H1 (cell line): ENCODE results near the gene RBM26. TPM values are rescaled to one million over a fixed set of nuclear protein-coding genes. Genes with fewer than 3 reads are reported as not detected.

Experiments used
- CTCF ChIA-PET: fragments of 300-600 bp; sonication (Branson Sonifier 250); formaldehyde crosslinking; loops from one replicate; lab custom pipeline; 2021; ENCODE audit not compliant: partially characterized antibody; lab: Charles Lee
- POLR2A ChIA-PET: fragments of 300-600 bp; sonication (Branson Sonifier 250); formaldehyde crosslinking; loops from one replicate; lab custom pipeline; 2021; ENCODE audit warnings: inconsistent platforms; ENCODE audit not compliant: partially characterized antibody; lab: Charles Lee
- DNase-seq, 2 experiments: peaks; one replicate each; pipeline versions ENCODE4 v3.0.0 to v3.0.0-alpha.2; 2010 to 2022; ENCODE audit warnings: low spot score in 2 of 2, low read depth in 1 of 2, mixed read lengths in 1 of 2
- FAIRE-seq: peaks from 2 replicates; lab custom pipeline; 2011; peaks lifted over from hg19 to GRCh38; lab: Jason Lieb, UNC
- H2AFZ ChIP-seq: 2 replicates; pipeline ENCODE4 v1.8.1; 2012; ENCODE audit warnings: low read length, inconsistent platforms
- H2AK5ac ChIP-seq: 2 replicates; pipeline ENCODE4 v1.6.1; 2013; ENCODE audit warnings: low read depth, low read length
- H2BK120ac ChIP-seq: replicated peaks from 2 replicates; pipeline ENCODE3; 2013; ENCODE audit warnings: low read depth, low read length, inconsistent platforms
- H2BK12ac ChIP-seq: 2 replicates; pipeline ENCODE4 v1.6.1; 2013; ENCODE audit warnings: low read depth, low read length
- H2BK15ac ChIP-seq: 2 replicates; pipeline ENCODE4 v1.6.1; 2013; ENCODE audit warnings: low read length
- H2BK20ac ChIP-seq: 2 replicates; pipeline ENCODE4 v1.6.1; 2013; ENCODE audit warnings: low read length
- H2BK5ac ChIP-seq: 2 replicates; pipeline ENCODE4 v1.6.1; 2013; ENCODE audit warnings: low read depth, low read length
- H3K14ac ChIP-seq: 2 replicates; pipeline ENCODE4 v1.6.1; 2013; ENCODE audit warnings: inconsistent platforms; ENCODE audit not compliant: insufficient read length
- H3K18ac ChIP-seq: 2 replicates; pipeline ENCODE4 v1.6.1; 2013; ENCODE audit warnings: low read length; ENCODE audit errors: extremely low read depth
- H3K23ac ChIP-seq: 2 replicates; pipeline ENCODE4 v1.6.1; 2013; ENCODE audit warnings: inconsistent platforms; ENCODE audit not compliant: insufficient read length
- H3K23me2 ChIP-seq: 2 replicates; pipeline ENCODE4 v1.6.1; 2013; ENCODE audit warnings: low read depth, low read length
- H3K27ac ChIP-seq: 2 replicates; pipeline ENCODE4 v1.6.1; 2011; ENCODE audit warnings: low read depth, low read length, inconsistent platforms
- H3K27me3 ChIP-seq, 4 experiments: replicated peaks in 1 of 4; 1 replicate in 1 of 4; 2 replicates in 3 of 4; pipeline versions ENCODE4 v1.6.1 to v1.8.1; 2011 to 2013; ENCODE audit warnings: low read length in 3 of 4, mild to moderate bottlenecking in 3 of 4, inconsistent platforms in 2 of 4, mixed read lengths in 2 of 4, moderate library complexity in 1 of 4; ENCODE audit not compliant: control insufficient read depth in 3 of 4, insufficient read depth in 3 of 4; ENCODE audit errors: extremely low read depth in 1 of 4
- H3K36me3 ChIP-seq, 4 experiments: 2 replicates each; pipeline versions ENCODE4 v1.6.1 to v1.8.1; 2011 to 2013; ENCODE audit warnings: mild to moderate bottlenecking in 4 of 4, low read length in 3 of 4, moderate library complexity in 2 of 4, control low read depth in 1 of 4, inconsistent platforms in 1 of 4; ENCODE audit not compliant: insufficient read depth in 4 of 4, control insufficient read depth in 2 of 4
- H3K4ac ChIP-seq: replicated peaks from 2 replicates; pipeline ENCODE3; 2013; ENCODE audit warnings: low read length, low read depth, mixed read lengths, inconsistent platforms; ENCODE audit not compliant: insufficient read length
- H3K4me1 ChIP-seq, 4 experiments: replicated peaks in 1 of 4; 1 replicate in 1 of 4; 2 replicates in 3 of 4; pipeline versions ENCODE4 v1.6.1 to v1.8.1; 2011 to 2013; ENCODE audit warnings: low read length in 3 of 4, inconsistent platforms in 2 of 4, mixed read lengths in 1 of 4; ENCODE audit not compliant: insufficient read depth in 4 of 4, control insufficient read depth in 3 of 4
- H3K4me2 ChIP-seq, 2 experiments: 2 replicates each; pipeline versions ENCODE4 v1.6.1 to v1.8.1; 2011 to 2013; ENCODE audit warnings: low read depth in 2 of 2, low read length in 2 of 2, control low read depth in 1 of 2, inconsistent platforms in 1 of 2, mild to moderate bottlenecking in 1 of 2; ENCODE audit not compliant: insufficient read depth in 1 of 2
- H3K4me3 ChIP-seq, 4 experiments: fragments of 200-600, 300-600 bp in 1 of 4; sonication (generic), shearing (Covaris generic), sonication (Bioruptor Twin) in 1 of 4; 2 replicates each; pipeline versions ENCODE4 v1.5.1 to v1.8.1; 2011 to 2016; ENCODE audit warnings: low read length in 4 of 4, low read depth in 3 of 4, control low read depth in 2 of 4, inconsistent platforms in 2 of 4, mild to moderate bottlenecking in 2 of 4, mixed read lengths in 1 of 4, moderate library complexity in 1 of 4; ENCODE audit not compliant: insufficient read depth in 2 of 4; ENCODE audit errors: extremely low read depth in 1 of 4
- H3K56ac ChIP-seq: replicated peaks from 2 replicates; pipeline ENCODE3; 2013; ENCODE audit warnings: low read depth, mild to moderate bottlenecking, mixed read lengths, low read length, inconsistent platforms; ENCODE audit not compliant: insufficient read length
- H3K79me1 ChIP-seq: 2 replicates; pipeline ENCODE4 v1.6.1; 2013; ENCODE audit warnings: low read depth, low read length, control low read depth
- H3K79me2 ChIP-seq, 2 experiments: 2 replicates each; pipeline versions ENCODE4 v1.6.1 to v1.8.1; 2012 to 2013; ENCODE audit warnings: low read length in 2 of 2, mild to moderate bottlenecking in 2 of 2, inconsistent platforms in 1 of 2; ENCODE audit not compliant: insufficient read depth in 2 of 2, control insufficient read depth in 1 of 2
- H3K9ac ChIP-seq, 4 experiments: replicated peaks in 1 of 4; 1 replicate in 1 of 4; 2 replicates in 3 of 4; pipeline versions ENCODE4 v1.6.1 to v1.8.1; 2011 to 2013; ENCODE audit warnings: low read depth in 3 of 4, low read length in 3 of 4, control low read depth in 2 of 4, mild to moderate bottlenecking in 2 of 4, moderate library complexity in 2 of 4, inconsistent platforms in 1 of 4; ENCODE audit errors: extremely low read depth in 1 of 4
- H3K9me3 ChIP-seq, 2 experiments: 2 replicates each; pipeline versions ENCODE4 v1.6.1 to v1.8.1; 2012 to 2013; ENCODE audit warnings: mild to moderate bottlenecking in 2 of 2, moderate library complexity in 2 of 2, control low read depth in 1 of 2, inconsistent platforms in 1 of 2, low read depth in 1 of 2, low read length in 1 of 2, mixed read lengths in 1 of 2; ENCODE audit not compliant: insufficient read depth in 2 of 2
- H4K20me1 ChIP-seq, 2 experiments: replicated peaks in 1 of 2; 2 replicates each; pipeline versions ENCODE3 to v1.8.1; 2011 to 2013; ENCODE audit warnings: inconsistent platforms in 2 of 2, low read length in 2 of 2, mild to moderate bottlenecking in 1 of 2; ENCODE audit not compliant: insufficient read depth in 2 of 2, control insufficient read depth in 1 of 2
- H4K5ac ChIP-seq: 2 replicates; pipeline ENCODE4 v1.6.1; 2013; ENCODE audit warnings: low read length, low read depth, mixed read lengths, inconsistent platforms; ENCODE audit not compliant: insufficient read length
- H4K8ac ChIP-seq: 2 replicates; pipeline ENCODE4 v1.8.0; 2013; ENCODE audit warnings: mild to moderate bottlenecking, moderate library complexity, low read length, inconsistent platforms; ENCODE audit not compliant: insufficient read depth; ENCODE audit errors: extremely low read depth
- H4K91ac ChIP-seq: replicated peaks from 2 replicates; pipeline ENCODE3; 2013; ENCODE audit warnings: low read length, mixed read lengths, inconsistent platforms; ENCODE audit not compliant: insufficient read length
- EP300 ChIP-seq, 2 experiments: IDR thresholded peaks; 1 replicate in 1 of 2; 2 replicates in 1 of 2; pipeline ENCODE4 v1.6.1; 2011 to 2012; ENCODE audit warnings: low read depth in 2 of 2, low read length in 2 of 2, mild to moderate bottlenecking in 2 of 2, borderline replicate concordance in 1 of 2, inconsistent platforms in 1 of 2, moderate library complexity in 1 of 2
- RAD21 ChIP-seq, 2 experiments: IDR thresholded peaks in 1 of 2; conservative IDR thresholded peaks in 1 of 2; 2 replicates each; pipeline ENCODE4 v1.6.1; 2011; ENCODE audit warnings: low read depth in 2 of 2, low read length in 2 of 2, improper control_type of control experiment in 1 of 2, inconsistent platforms in 1 of 2, mild to moderate bottlenecking in 1 of 2, moderate library complexity in 1 of 2
- TAF7 ChIP-seq: optimal IDR thresholded peaks from 2 replicates; pipeline ENCODE3; 2011; ENCODE audit warnings: low read depth, mild to moderate bottlenecking, inconsistent platforms, low read length, moderate library complexity, borderline replicate concordance
- TEAD4 ChIP-seq: IDR thresholded peaks from 2 replicates; pipeline ENCODE4 v1.6.1; 2012; ENCODE audit warnings: low read depth, low read length, inconsistent platforms, mixed read lengths
- WGBS, 2 experiments: shearing (Covaris generic) in 1 of 2; methylation state at CpG; one replicate each; pipeline versions ENCODE4 v1.1.6 to v1.1.7; 2013 to 2015; ENCODE audit warnings: low lambda C conversion rate in 2 of 2, mixed read lengths in 2 of 2, inconsistent platforms in 1 of 2, low coverage in 1 of 2, missing lambda C conversion rate in 1 of 2; ENCODE audit not compliant: insufficient replicate concordance in 2 of 2, insufficient coverage in 1 of 2, insufficient read length in 1 of 2; ENCODE audit errors: extremely low coverage in 1 of 2, missing lambda C conversion rate in 1 of 2; 5-methylcytosine and 5-hydroxymethylcytosine counted together
- polyA plus RNA-seq, 7 experiments: library from polyadenylated mRNA; depleted of rRNA in 3 of 7; stranded (reverse) in 5 of 7; unstranded in 2 of 7; fragments of >200 nt in 5 of 7; fragments of 200-250 nt in 2 of 7; gene quantifications; 1 replicate in 5 of 7; 2 replicates in 1 of 7; 4 replicates in 1 of 7; pipeline versions ENCODE4 v1.2.1 to v1.2.3, GENCODE V29; 2011 to 2013; ENCODE audit warnings: missing spikeins in 2 of 7, mixed read lengths in 2 of 7
- total RNA-seq: library from RNA; stranded (reverse); fragmentation: NEBNext Ultra II Directional; extraction: Animal tissue kit (Norgen Biotek cat#: 25700); gene quantifications from 2 replicates; pipeline ENCODE4 v1.2.1, GENCODE V29; 2021
- TF ChIP-seq, protein P1 (sequence below), 3 experiments: IDR thresholded peaks; 1 replicate in 2 of 3; 2 replicates in 1 of 3; pipeline versions ENCODE4 v1.5.1 to v1.6.1; 2011; ENCODE audit warnings: low read length in 3 of 3, mild to moderate bottlenecking in 3 of 3, inconsistent platforms in 2 of 3, low read depth in 1 of 3, moderate library complexity in 1 of 3; ENCODE audit not compliant: insufficient read depth in 1 of 3; ENCODE audit errors: control extremely low read depth in 1 of 3

Gene RBM26
- total and polyA plus RNA-seq, 2 of the 8 experiments (the other 6 are each of a cell fraction or from before 2014, with no cell fraction given), result 20.3 to 65.5 TPM

DNA sequence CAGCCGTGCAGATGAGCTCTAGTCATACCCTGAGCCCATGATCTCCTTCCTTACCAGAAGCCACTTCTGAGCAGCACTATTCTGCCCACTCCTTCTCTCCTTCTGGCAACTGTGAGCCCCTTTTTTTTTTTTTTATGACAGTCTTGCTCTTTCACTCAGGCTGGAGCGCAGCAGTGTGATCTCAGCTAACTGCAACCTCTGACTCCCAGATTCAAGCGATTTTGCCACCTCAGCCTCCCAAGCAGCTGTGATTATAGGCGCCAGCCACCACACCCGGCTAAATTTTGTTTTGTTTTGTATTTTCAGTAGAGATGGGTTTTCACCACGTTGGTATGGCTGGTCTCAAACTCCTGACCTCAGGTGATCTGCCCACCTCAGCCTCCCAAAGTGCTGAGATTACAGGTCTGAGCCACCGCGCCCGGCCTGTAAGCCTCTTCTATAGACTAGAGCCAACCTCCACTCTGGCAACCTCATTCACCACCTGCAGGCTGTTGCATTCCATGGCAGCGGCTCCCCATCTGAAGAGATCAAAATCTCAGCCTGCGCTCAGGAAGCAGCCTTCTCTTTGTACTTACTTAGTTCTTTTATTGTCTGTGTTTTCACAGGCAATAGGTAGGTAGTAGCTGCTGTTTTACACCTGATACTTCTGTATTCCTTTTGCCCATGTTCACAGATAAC is 40.1 kb upstream of the RBM26 start:
- Histone ChIP-seq H4K5ac (no peak overlapping the region), H3K27me3 (peaks cover 0 to 1% (median 0%) of the 10 kb centered on the region in 4 experiments; a peak in 1 of 7 replicates), H3K36me3 (no peaks in the 10 kb centered on the region), H2AFZ (no peak overlapping the region), H2AK5ac (no peak overlapping the region), H3K79me1 (no peaks in the 10 kb centered on the region), H3K27ac (no peak overlapping the region), H3K56ac (no peak overlapping the region), H3K4me2 (no peak overlapping the region), H3K4me1 (no peaks in the 10 kb centered on the region; a peak in 1 of 7 replicates), H3K14ac (no peak overlapping the region), H3K9me3 (no peaks in the 10 kb centered on the region), H3K23ac (no peak overlapping the region), H2BK15ac (no peak overlapping the region), H3K18ac (no peak overlapping the region), H2BK20ac (no peak overlapping the region), H3K4ac (no peak overlapping the region), H3K4me3 (no peak overlapping the region), H2BK5ac (no peak overlapping the region), H2BK120ac (no peak overlapping the region), H3K23me2 (no peaks in the 10 kb centered on the region), H4K8ac (no peak overlapping the region), H3K79me2 (no peaks in the 10 kb centered on the region), H2BK12ac (no peak overlapping the region), H4K91ac (no peak overlapping the region), H3K9ac (no peak overlapping the region), H4K20me1 (no peaks in the 10 kb centered on the region)
- 82% methylated on average over 11 of the region's 11 CpGs; no CpG with 5 or more reads in 1 of the 2 experiments for WGBS, 2 experiments
- DNase-seq, result no peak
- FAIRE-seq, result no peak
- ChIA-PET CTCF (interaction anchor here (0.6 to 1.8 kb wide), 3 partner anchors 22 to 923 kb away, joined by 3 to 14 read pairs (median 3); no protein-coding TSS in a partner anchor), POLR2A (interaction anchor here (1.3 kb wide), 1 partner anchor 40 kb away, joined by 3 read pairs; the partner anchor contains the start of gene RBM26)
- TF ChIP-seq, protein P1, sequence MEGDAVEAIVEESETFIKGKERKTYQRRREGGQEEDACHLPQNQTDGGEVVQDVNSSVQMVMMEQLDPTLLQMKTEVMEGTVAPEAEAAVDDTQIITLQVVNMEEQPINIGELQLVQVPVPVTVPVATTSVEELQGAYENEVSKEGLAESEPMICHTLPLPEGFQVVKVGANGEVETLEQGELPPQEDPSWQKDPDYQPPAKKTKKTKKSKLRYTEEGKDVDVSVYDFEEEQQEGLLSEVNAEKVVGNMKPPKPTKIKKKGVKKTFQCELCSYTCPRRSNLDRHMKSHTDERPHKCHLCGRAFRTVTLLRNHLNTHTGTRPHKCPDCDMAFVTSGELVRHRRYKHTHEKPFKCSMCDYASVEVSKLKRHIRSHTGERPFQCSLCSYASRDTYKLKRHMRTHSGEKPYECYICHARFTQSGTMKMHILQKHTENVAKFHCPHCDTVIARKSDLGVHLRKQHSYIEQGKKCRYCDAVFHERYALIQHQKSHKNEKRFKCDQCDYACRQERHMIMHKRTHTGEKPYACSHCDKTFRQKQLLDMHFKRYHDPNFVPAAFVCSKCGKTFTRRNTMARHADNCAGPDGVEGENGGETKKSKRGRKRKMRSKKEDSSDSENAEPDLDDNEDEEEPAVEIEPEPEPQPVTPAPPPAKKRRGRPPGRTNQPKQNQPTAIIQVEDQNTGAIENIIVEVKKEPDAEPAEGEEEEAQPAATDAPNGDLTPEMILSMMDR (IDR thresholded peaks at IDR 0.05; ENCODE audit: control extremely low read depth in 1 of 3, insufficient read depth in 1 of 3, low read depth in 1 of 3, low read length in 3 of 3), result peak in 2 of 3 experiments; percentile 8 to 12; a peak in 2 of 4 replicates
- TF ChIP-seq TEAD4 (peak; percentile 65), EP300 (IDR thresholded peaks at IDR 0.05; ENCODE audit: borderline replicate concordance in 1 of 2, low read depth in 2 of 2, low read length in 2 of 2) (no peak), RAD21 (IDR thresholded peaks at IDR 0.05 in 1 of 2, conservative IDR thresholded peaks at IDR 0.05 in 1 of 2; ENCODE audit: low read depth in 2 of 2, low read length in 2 of 2) (peak; percentile 8 to 20; a peak in 2 of 4 replicates), TAF7 (no peak)
